Gastrocnemius medialis (tissue), 4 donors: Measurements from ENCODE around the gene RRH.

Source experiments
- POLR2A ChIP-seq, 2 donors: fragments of 450-650 bp; IDR thresholded peaks; one replicate each; pipeline ENCODE4 v1.6.1; 2017; ENCODE audit warnings: antibody characterized with exemption in 2 of 2, mild to moderate bottlenecking in 2 of 2, moderate library complexity in 2 of 2
- TF ChIP-seq, protein P1 (sequence below), 5 experiments: fragments of 450-650 bp in 3 of 5; fragments of 200-600 bp in 2 of 5; sonication (generic) in 2 of 5; IDR thresholded peaks in 4 of 5; conservative IDR thresholded peaks in 1 of 5; 1 replicate in 4 of 5; 2 replicates in 1 of 5; pipeline ENCODE4 v1.5.1; 2016 to 2019; ENCODE audit warnings: antibody characterized with exemption in 5 of 5, mild to moderate bottlenecking in 3 of 5, moderate library complexity in 3 of 5

- TF ChIP-seq, protein P1, sequence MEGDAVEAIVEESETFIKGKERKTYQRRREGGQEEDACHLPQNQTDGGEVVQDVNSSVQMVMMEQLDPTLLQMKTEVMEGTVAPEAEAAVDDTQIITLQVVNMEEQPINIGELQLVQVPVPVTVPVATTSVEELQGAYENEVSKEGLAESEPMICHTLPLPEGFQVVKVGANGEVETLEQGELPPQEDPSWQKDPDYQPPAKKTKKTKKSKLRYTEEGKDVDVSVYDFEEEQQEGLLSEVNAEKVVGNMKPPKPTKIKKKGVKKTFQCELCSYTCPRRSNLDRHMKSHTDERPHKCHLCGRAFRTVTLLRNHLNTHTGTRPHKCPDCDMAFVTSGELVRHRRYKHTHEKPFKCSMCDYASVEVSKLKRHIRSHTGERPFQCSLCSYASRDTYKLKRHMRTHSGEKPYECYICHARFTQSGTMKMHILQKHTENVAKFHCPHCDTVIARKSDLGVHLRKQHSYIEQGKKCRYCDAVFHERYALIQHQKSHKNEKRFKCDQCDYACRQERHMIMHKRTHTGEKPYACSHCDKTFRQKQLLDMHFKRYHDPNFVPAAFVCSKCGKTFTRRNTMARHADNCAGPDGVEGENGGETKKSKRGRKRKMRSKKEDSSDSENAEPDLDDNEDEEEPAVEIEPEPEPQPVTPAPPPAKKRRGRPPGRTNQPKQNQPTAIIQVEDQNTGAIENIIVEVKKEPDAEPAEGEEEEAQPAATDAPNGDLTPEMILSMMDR (IDR thresholded peaks at IDR 0.05 in 4 of 5, conservative IDR thresholded peaks at IDR 0.05 in 1 of 5), result no peak
- no peak for TF ChIP-seq POLR2A (IDR thresholded peaks at IDR 0.05)
Measured at GRCh38 chr4:109795059-109795458, 32.7 kb upstream of the RRH start.
